Loucy (cell line): ENCODE results near the gene PRM1.

ENCODE experiments used
- H2AFZ ChIP-seq: fragments of 200-600 bp; sonication (generic); 2 replicates; pipeline ENCODE4 v1.6.0; 2016; ENCODE audit warnings: antibody characterized with exemption, mild to moderate bottlenecking, low read length, moderate library complexity
- H3F3A ChIP-seq: fragments of 200-600 bp; 2 replicates; pipeline ENCODE4 v1.6.0; 2016; ENCODE audit warnings: antibody characterized with exemption, low read depth, mild to moderate bottlenecking
- H3K27me3 ChIP-seq: fragments of 200-600 bp; sonication (generic); 2 replicates; pipeline ENCODE4 v1.6.1; 2014; ENCODE audit warnings: low read length, mild to moderate bottlenecking; ENCODE audit not compliant: insufficient read depth, poor library complexity, severe bottlenecking
- H3K36me3 ChIP-seq: fragments of 200-600 bp; sonication (generic); 2 replicates; pipeline ENCODE4 v1.6.1; 2016; ENCODE audit warnings: low read length; ENCODE audit not compliant: insufficient read depth
- H3K4me1 ChIP-seq: fragments of 200-600 bp; sonication (generic); 2 replicates; pipeline ENCODE4 v1.5.1; 2014; ENCODE audit warnings: low read length, mild to moderate bottlenecking; ENCODE audit not compliant: insufficient read depth, poor library complexity, severe bottlenecking
- H3K4me2 ChIP-seq: fragments of 200-600 bp; sonication (generic); 2 replicates; pipeline ENCODE4 v1.6.0; 2014; ENCODE audit warnings: antibody characterized with exemption, low read length, low read depth, mild to moderate bottlenecking; ENCODE audit not compliant: poor library complexity, severe bottlenecking
- H3K4me3 ChIP-seq: fragments of 200-600 bp; sonication (generic); 2 replicates; pipeline ENCODE4 v1.5.1; 2014; ENCODE audit warnings: low read length, mild to moderate bottlenecking, mixed read lengths; ENCODE audit not compliant: poor library complexity, severe bottlenecking
- H3K79me2 ChIP-seq: fragments of 200-600 bp; sonication (generic); 2 replicates; pipeline ENCODE4 v1.6.1; 2014; ENCODE audit warnings: low read length; ENCODE audit not compliant: insufficient read depth
- H3K9ac ChIP-seq: fragments of 200-600 bp; sonication (generic); 2 replicates; pipeline ENCODE4 v1.6.0; 2014; ENCODE audit warnings: mild to moderate bottlenecking, low read depth, low read length, moderate library complexity; ENCODE audit not compliant: poor library complexity, severe bottlenecking
- H3K9me2 ChIP-seq: fragments of 200-600 bp; sonication (generic); replicated peaks from 2 replicates; pipeline ENCODE4 v1.6.1; 2016; ENCODE audit warnings: low read depth, low read length, mixed read lengths
- H3K9me3 ChIP-seq: fragments of 200-600 bp; sonication (generic); 2 replicates; pipeline ENCODE4 v1.6.1; 2014; ENCODE audit warnings: mild to moderate bottlenecking, antibody characterized with exemption, low read length, low read depth; ENCODE audit not compliant: insufficient read depth
- H4K20me1 ChIP-seq: fragments of 200-600 bp; sonication (generic); 2 replicates; pipeline ENCODE4 v1.6.0; 2014; ENCODE audit warnings: antibody characterized with exemption, low read length, mild to moderate bottlenecking; ENCODE audit not compliant: insufficient read depth, poor library complexity, severe bottlenecking
- EZH2phosphoT487 ChIP-seq: fragments of 200-600 bp; IDR thresholded peaks from 2 replicates; pipeline ENCODE4 v1.6.1; 2018; ENCODE audit warnings: antibody characterized with exemption, mild to moderate bottlenecking, moderate library complexity, borderline replicate concordance
- TF ChIP-seq, protein P1 (sequence below): fragments of 200-600 bp; sonication (generic); conservative IDR thresholded peaks from 2 replicates; pipeline ENCODE4 v1.5.1; 2014; ENCODE audit warnings: mild to moderate bottlenecking, antibody characterized with exemption, low read length

The PRM1 gene

DNA sequence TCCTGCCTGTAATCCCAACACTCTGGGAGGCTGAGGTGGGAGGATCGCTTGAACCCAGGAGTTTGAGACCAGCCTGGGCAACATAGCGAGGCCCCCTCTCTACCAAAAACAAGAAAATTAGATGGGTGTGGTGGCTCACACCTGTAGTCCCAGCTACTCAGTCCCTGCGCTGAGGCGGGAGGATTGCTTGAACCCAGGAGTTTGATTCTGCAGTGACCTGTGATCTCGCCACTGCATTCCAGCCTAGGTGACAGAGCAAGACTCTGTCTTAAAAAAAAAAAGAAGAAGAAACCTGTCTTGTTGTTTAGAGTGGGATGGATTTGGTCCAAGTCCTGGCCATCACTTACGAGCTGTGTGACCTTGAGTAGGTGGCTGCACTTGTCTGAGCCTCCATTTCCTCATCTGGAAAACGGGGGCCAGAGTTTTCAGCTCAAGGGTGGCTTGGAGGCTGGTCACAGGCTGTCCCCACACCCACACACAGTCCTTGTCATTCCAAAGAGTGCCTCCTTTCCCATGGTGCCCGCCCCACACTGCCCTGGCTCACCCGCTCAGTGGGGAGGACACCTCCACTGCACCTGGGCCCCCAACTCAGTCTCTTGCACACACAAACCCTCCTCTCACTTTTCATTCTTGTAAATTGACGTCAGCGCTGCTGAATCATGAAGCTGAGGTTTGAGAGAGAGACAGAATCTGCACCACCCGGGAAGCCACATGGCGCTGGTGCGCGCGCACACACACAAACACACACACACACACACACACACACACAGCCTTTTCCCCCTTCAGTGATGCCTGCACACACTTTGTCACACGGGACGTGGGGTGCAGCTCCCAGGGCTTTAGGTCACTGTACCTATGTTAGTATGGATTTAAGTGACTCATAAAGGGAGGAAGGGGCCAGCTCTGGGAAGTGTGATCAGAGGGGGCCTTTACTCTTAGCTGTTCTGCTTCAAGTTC lies 29.3 kb downstream of the PRM1 start:
- Histone ChIP-seq H3K9me2 (no peaks in the 10 kb centered on the region), H4K20me1 (peaks cover 6% of the 10 kb centered on the region), H3K9ac (no peak overlapping the region), H3K4me2 (peak overlapping the region; percentile 83), H2AFZ (no peak overlapping the region), H3K36me3 (no peaks in the 10 kb centered on the region), H3K4me3 (no peak overlapping the region), H3F3A (no peaks in the 10 kb centered on the region), H3K4me1 (peaks cover 21% of the 10 kb centered on the region), H3K79me2 (peaks cover 29% of the 10 kb centered on the region), H3K9me3 (no peaks in the 10 kb centered on the region), H3K27me3 (no peaks in the 10 kb centered on the region)
- no peak for TF ChIP-seq EZH2phosphoT487
- TF ChIP-seq, protein P1, sequence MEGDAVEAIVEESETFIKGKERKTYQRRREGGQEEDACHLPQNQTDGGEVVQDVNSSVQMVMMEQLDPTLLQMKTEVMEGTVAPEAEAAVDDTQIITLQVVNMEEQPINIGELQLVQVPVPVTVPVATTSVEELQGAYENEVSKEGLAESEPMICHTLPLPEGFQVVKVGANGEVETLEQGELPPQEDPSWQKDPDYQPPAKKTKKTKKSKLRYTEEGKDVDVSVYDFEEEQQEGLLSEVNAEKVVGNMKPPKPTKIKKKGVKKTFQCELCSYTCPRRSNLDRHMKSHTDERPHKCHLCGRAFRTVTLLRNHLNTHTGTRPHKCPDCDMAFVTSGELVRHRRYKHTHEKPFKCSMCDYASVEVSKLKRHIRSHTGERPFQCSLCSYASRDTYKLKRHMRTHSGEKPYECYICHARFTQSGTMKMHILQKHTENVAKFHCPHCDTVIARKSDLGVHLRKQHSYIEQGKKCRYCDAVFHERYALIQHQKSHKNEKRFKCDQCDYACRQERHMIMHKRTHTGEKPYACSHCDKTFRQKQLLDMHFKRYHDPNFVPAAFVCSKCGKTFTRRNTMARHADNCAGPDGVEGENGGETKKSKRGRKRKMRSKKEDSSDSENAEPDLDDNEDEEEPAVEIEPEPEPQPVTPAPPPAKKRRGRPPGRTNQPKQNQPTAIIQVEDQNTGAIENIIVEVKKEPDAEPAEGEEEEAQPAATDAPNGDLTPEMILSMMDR, result no peak

DNA sequence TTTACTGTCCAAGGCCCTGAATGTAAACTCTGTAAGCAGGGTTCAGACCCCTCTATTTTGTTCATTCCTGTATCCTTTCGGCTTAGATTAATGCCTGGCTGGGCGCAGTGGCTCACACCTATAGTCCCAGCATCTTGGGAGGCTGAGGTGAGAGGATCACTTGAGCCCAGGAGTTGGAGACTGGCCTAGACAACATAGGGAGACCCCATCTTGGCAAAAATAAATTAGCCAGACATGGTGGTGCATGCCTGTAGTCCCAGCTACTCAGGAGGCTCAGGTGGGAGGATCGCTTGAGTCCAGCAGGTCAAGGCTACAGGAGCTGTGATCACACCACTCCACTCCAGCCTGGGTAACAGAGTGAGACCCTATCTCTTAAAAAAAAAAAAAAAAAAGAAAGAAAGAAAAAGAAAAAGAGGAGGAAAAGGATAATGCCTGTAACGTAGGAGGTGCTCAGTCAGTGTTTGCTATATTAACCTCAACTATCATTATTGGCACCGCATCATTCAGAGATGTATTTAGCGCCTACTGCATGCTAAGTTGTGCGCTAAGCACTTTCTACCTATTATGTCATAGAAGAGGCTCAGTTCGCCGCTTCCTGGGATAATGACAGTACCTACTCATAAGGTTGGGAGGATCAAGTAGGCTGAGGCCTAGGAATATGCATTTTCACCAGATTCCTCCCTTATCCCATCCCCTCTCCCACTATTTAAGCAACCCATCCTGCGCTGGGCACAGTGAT lies 30.2 kb downstream of the PRM1 start:
- H3K36me3 ChIP-seq, result no peaks in the 10 kb centered on the region
- H2AFZ ChIP-seq, result no peak overlapping the region
- H3F3A ChIP-seq, result no peaks in the 10 kb centered on the region
- H3K9ac ChIP-seq, result no peak overlapping the region
- H3K27me3 ChIP-seq, result no peaks in the 10 kb centered on the region
- peaks cover 6% of the 10 kb centered on the region for H4K20me1 ChIP-seq
- no peak for TF ChIP-seq EZH2phosphoT487
- TF ChIP-seq, protein P1, result no peak
- H3K9me2 ChIP-seq, result no peaks in the 10 kb centered on the region
- peaks cover 21% of the 10 kb centered on the region for H3K4me1 ChIP-seq
- H3K9me3 ChIP-seq, result no peaks in the 10 kb centered on the region
- H3K4me2 ChIP-seq, result no peak overlapping the region
- H3K4me3 ChIP-seq, result no peak overlapping the region
- H3K79me2 ChIP-seq, result peaks cover 29% of the 10 kb centered on the region

DNA sequence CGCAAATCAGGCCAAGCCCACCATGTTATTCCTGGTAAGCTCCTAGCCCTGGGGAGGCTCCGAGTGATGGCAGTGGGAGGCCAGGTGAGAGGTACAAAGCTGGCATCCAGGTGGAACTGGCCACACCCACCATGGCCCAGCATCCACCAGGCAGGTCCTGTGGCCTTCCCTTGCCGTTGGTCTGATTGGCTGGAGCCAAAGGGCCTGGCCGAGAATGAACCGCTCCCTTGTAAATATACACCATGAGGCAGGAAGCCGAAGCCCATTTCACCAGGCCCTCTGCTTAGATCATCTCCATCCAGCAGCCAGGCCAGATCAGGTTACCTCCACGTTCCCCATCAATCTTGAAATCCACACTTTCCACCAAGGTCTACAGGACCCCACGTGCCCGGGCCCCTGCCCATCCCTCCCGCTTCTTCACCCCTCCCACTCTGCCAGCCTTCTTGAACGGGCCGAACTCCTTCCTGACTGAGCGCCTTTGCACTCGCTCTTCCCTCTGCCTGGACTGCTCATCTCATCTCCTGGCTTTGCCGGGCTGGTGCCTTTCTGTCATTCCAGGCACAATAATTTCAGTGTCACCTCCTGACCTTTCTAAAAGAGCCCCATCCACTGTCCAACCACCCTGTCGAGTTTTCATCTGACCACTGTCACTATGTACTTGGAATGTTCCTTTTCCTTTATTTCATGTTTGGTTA lies 30.9 kb downstream of the PRM1 start:
- Histone ChIP-seq H3K36me3 (no peaks in the 10 kb centered on the region), H3F3A (no peaks in the 10 kb centered on the region), H3K79me2 (peaks cover 26% of the 10 kb centered on the region), H3K9ac (no peak overlapping the region), H3K9me2 (no peaks in the 10 kb centered on the region), H3K4me3 (no peak overlapping the region), H3K9me3 (no peaks in the 10 kb centered on the region), H3K4me2 (no peak overlapping the region), H3K27me3 (no peaks in the 10 kb centered on the region), H3K4me1 (peaks cover 21% of the 10 kb centered on the region), H2AFZ (no peak overlapping the region), H4K20me1 (peaks cover 6% of the 10 kb centered on the region)
- TF ChIP-seq EZH2phosphoT487, result no peak
- TF ChIP-seq, protein P1, result no peak
